Cardiac fibroblast (primary cell): ENCODE measurements around the gene FGD6.

Experiments
- DNase-seq, 2 donors: peaks; one replicate each; pipeline versions ENCODE4 v3.0.0 to v3.0.0-alpha.2; 2010; ENCODE audit warnings: low read depth in 2 of 2
- H3K4me3 ChIP-seq, 2 donors: replicated peaks in 1 of 2; 1 replicate in 1 of 2; 2 replicates in 1 of 2; pipeline ENCODE4 v1.5.1; 2011; ENCODE audit warnings: low read depth in 2 of 2, low read length in 2 of 2, mild to moderate bottlenecking in 2 of 2, moderate library complexity in 1 of 2
- CTCF ChIP-seq: IDR thresholded peaks from one replicate; pipeline ENCODE4 v1.5.1; 2011; ENCODE audit warnings: low read depth, mild to moderate bottlenecking, low read length, inconsistent platforms

Gene FGD6

DNA sequence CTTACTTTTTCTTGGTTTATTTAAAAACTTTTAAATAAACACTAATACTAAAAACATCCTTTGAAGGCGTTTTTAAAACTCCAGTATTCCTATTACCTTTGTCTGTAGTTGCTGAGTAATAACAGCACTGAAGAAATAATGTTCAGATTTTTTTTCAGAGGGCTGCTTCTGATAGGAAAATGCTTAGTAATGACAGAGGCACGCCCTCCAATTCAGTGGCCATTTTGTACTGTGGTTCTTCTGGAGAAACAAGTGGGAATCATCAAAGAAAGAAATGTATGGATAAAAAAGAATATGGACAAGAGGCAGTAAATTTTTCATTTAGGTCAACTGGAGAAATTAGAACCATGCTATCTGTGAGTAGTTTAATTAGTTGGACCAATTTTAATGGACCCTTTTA is 13.9 kb upstream of the FGD6 start:
- DNase-seq: peak; percentile 70 to 82
- no peak overlapping the region for H3K4me3 ChIP-seq
- TF ChIP-seq CTCF: no peak

DNA sequence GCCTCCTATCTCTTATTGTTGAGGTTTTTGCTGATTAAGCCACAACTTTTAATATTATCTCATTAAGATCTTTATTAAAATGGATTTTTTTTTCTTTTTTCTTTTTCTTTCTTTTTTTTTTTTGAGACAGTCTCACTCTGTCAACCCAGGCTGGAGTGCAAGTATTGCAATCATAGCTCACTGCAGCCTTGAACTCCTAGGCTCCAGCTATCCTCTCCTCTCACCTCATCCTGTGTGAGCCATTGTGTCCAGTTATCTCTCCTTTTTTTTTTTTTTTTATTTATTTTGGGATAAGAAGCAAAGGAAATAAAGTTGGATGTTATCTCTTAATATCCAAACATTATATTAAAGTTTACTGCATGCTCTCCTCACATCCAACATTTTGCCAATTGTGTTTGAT is 13.0 kb upstream of the FGD6 start:
- no peak for DNase-seq
- no peak for TF ChIP-seq CTCF
- H3K4me3 ChIP-seq: no peak overlapping the region

- H3K4me3 ChIP-seq: no peak overlapping the region
- no peak for TF ChIP-seq CTCF
- DNase-seq: no peak
Measured at GRCh38 chr12:95229636-95230035, 12.4 kb upstream of the FGD6 start.

GRCh38 chr12:95228617-95229016 is 11.3 kb upstream of the FGD6 start:
- no peak overlapping the region for H3K4me3 ChIP-seq
- no peak for DNase-seq
- TF ChIP-seq CTCF: no peak

DNA sequence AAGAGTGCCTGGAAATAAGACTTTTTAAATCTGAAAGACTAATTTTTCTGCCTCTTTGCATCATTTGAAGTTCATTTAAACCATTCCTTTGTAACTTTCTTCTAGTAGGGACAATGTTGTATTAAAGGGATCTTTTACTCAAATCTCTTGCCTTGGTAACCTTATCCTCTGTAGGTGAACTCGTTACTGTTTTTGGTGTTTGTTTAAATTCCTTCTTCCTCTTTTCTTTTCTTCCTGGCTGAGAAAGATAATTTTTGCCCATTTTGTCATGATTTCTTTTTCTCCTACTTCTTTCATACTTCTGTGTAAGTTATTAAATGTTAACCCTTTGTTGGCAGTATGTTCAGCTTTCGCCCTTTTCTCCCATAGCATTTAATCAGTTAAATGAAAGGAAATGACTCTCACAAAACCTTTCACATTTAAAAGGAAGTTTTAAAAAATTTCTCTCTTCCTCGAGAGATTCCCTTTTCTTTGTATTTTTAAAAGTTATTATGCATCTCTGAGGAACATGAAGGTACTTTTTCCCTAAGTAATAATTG is 10.6 kb upstream of the FGD6 start:
- TF ChIP-seq CTCF: no peak
- no peak for DNase-seq
- no peak overlapping the region for H3K4me3 ChIP-seq

GRCh38 chr12:95225645-95226212 is 8.5 kb upstream of the FGD6 start:
- no peak overlapping the region for H3K4me3 ChIP-seq
- DNase-seq: no peak
- no peak for TF ChIP-seq CTCF
